HG03139 (cell line): Measurements from ENCODE around the gene MYH7B.

Experiments used
- ATAC-seq: cut with Tn5 transposase; IDR thresholded peaks from one replicate; pipeline ENCODE4 v1.9.1; 2021; ENCODE audit not compliant: unreplicated experiment

Gene MYH7B

DNA sequence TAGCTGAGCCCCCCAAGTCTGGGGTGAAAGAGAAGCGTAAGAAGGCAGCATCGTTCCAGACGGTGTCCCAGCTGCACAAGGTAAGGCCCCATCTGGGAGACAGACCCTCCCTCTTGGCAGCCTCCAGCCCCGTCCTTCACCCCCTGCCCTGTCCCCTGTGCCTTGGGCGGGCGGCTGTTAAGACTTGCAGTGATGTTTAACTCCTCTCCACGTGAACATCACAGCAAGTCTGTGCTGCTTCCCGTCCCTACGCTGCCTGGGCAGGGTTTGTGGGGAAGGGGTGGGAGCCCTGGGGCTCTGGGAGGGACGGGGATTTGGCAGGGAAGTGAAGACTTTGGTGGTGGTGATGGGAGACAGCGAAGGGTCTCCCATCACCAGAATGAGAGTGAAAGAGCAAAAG lies 34.6 kb downstream of the MYH7B start:
- no peak for ATAC-seq

DNA sequence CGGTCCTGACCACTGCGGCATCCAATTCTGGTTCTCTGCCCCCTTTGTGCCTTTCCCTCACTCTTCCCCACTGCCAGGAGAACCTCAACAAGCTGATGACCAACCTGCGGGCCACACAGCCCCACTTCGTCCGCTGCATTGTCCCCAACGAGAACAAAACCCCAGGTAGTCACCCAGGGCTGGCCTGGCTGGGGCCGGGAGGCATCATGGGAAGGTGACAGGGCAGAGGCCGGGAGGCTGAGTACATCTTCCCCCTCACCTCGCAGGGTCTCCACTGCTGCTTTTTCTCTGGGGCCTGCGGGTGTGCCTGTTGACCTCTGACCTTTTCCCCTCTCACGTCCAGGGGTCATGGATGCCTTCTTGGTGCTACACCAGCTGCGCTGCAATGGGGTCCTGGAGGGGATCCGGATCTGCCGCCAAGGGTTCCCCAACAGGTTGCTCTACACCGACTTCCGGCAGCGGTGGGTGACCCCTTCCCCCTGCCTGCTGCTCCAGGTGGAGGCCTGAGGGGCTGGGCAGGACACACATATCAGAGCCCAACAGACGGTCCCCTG lies 35.1 kb downstream of the MYH7B start:
- no peak for ATAC-seq

DNA sequence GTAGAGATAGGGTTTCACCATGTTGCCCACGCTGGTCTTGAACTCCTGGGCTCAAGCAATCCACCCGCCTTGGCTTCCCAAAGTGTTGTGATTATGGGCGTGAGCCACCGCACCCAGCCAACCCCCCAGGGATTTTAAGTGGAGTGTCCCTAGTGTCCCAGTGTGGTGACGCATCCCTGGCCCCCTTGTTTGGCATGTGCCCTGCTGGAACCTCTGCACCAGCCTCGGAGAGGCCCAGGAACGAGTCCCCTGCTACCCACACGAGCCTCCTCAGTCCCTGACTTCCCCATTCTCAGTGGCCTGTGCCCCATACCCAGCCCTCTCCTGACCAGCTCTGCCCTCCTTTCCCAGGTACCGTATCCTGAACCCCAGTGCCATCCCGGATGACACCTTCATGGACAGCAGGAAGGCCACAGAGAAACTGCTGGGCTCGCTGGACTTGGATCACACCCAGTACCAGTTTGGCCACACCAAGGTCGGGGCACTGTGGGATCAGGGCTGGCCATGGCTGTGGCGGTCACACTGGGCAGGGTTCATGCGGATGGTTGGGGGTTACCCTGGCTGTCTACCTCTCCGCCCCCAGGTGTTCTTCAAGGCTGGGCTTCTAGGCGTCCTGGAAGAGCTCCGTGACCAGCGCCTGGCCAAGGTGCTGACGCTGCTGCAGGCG lies 37.2 kb downstream of the MYH7B start:
- ATAC-seq = no peak

DNA sequence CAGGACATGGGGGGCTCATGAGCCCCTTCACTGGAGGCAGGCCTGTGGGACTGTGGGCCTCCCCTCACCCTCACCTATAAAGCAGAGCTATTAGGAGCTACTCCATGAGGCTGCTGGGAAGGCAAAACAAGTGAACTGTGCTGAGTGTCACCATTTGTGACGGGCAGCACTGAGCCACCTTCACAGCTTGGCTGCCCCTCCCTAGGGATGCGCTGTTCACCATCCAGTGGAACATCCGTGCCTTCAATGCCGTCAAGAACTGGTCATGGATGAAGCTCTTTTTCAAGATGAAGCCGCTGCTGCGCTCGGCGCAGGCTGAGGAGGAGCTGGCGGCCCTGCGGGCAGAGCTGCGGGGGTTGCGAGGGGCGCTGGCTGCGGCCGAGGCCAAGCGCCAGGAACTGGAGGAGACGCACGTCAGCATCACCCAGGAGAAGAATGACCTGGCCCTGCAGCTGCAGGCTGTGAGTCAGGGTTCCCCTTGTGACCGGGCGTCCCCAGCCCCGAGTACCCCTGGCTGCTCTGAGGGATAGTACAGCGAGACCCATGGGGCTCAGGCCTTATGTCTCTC lies 38.4 kb downstream of the MYH7B start:
- ATAC-seq = no peak

DNA sequence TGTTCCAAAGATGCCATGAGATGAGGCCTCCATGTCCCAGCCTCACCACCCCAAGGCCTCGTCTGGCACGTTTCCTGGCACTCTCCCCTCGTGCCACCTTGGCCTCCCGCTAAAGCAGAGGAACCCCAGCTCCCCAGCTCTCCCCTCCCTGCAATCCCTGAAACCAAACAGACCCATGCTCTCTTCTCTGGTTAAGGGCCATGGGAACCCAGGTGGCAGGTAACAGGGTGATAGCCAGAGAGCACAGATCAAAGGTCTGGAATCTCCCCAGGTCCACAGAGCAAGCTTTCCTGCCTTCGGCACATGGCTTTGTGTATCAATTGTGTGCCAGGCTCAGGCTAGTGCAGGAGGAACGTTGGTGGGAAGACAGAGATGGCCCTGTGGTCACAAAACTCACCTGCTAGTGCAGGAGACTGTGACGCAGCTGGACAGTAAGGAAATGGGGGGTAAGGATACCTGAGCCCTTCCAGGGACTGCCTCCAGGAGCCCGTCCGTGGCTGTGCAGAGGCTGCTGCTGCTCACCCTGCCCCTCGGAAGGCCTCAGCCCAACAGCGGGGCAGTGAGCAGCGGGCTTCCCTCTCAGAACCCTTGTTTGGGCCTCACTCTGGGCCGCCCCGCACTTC lies 39.0 kb downstream of the MYH7B start:
- ATAC-seq = no peak

DNA sequence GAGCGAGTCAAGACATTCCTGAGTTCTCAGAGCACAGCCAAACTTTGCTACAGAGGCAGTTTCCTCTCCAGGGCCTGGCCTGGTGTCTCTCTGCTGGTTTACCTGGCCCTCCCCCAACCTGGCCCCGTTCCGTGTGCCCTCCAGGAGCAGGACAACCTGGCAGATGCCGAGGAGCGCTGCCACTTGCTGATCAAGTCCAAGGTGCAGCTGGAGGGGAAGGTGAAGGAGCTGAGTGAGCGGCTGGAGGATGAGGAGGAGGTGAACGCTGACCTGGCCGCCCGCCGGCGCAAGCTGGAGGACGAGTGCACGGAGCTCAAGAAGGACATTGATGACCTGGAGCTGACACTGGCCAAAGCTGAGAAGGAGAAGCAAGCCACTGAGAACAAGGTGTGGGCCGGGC lies 39.5 kb downstream of the MYH7B start:
- no peak for ATAC-seq

DNA sequence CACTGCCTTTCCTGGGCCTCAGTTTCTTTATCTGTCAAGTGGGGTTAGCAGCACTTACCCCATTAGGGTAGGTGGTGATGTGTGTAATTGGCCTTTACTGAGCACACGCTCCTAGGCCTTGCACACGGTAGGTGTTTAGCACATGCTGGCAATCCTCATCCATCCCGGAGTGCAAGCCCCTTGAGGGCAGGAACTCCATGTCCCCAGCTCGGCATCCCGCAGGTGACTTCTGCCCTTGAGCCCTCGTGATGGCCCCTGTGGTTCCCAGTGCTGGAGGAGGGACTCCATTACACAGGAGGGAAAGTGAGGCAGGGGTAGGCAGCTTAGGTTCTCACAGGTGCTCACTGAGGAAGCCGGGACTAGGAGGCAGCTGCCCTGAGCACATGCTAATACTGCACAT lies 40.0 kb downstream of the MYH7B start:
- ATAC-seq = no peak

DNA sequence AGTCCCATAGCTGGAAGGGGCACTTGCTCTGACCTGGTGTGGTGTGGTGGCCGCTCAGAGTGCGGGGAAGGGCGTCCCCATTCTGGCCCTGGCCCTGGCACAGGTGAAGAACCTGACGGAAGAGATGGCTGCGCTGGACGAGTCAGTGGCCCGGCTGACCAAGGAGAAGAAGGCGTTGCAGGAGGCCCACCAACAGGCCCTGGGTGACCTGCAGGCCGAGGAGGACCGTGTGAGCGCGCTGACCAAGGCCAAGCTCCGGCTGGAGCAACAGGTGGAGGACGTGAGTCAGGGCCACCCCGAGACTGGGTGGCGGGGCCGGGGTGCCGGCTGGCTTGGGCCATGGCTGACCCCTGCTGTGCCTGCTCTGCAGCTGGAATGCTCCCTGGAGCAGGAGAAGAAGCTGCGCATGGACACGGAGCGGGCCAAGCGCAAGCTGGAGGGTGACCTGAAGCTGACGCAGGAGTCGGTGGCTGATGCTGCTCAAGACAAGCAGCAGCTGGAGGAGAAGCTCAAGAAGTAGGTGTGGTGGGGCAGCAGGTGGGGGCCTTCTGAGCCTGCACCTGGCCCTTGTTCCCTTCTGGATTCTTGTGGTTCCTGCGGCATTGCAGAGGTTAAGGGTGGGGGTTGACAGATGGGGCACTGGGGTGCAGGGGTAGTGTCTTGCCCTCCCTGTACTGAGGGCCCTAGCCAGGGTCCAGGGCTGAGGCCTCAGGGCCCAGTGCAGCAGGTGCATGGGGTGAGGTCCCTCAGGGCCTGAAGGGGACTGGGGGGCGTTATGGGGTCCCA lies 40.8 kb downstream of the MYH7B start:
- ATAC-seq = no peak

DNA sequence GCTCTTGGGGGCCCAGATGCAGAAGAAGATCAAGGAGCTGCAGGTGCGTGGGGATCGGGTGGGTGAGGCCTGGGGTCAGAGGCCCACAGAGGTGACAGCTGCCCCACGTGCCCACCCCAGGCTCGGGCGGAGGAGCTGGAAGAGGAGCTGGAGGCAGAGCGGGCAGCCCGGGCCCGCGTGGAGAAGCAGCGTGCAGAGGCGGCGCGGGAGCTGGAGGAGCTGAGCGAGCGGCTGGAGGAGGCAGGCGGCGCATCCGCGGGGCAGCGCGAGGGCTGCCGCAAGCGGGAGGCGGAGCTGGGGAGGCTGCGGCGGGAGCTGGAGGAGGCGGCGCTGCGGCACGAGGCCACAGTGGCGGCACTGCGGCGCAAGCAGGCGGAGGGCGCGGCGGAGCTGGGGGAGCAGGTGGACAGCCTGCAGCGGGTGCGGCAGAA lies 41.5 kb downstream of the MYH7B start:
- no peak for ATAC-seq

DNA sequence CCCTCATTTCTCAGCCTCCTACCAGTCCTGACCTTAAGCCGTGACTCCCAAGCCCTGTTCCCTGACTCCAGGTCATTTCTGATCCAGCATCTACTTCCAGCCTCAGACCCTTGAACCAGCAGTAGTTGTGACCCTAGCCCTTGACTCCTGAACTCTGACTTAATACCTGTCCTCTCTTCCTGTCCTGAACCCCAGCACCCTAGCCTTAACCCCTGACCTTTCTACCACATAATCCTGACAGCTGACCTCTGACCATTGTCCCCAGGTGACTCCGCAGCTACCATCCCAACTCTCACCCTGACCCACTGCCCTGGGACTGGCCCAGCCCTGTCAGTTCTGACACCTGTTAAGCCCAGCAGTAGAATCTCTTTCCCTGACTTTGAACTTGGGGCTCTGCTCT lies 42.1 kb downstream of the MYH7B start:
- ATAC-seq = no peak

DNA sequence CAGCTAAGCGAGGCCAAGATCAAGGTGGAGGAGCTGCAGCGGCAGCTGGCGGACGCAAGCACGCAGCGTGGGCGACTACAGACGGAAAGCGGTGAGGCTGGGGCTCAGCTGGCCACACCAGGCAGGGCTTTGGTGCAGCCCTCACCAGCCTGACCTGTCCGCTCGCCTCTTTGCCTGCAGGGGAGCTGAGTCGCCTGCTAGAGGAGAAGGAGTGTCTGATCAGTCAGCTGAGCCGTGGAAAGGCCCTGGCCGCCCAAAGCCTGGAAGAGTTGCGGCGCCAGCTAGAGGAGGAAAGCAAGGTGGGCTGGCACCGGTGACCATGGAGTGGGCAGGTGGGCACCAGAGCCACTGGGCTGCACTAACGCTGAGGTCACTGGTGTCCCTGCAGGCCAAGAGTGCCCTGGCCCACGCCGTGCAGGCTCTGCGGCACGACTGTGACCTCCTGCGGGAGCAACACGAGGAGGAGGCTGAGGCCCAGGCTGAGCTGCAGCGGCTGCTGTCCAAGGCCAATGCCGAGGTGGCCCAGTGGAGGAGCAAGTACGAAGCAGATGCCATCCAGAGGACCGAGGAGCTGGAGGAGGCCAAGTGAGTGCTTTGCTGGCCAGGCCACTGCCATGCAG lies 42.8 kb downstream of the MYH7B start:
- ATAC-seq = no peak

DNA sequence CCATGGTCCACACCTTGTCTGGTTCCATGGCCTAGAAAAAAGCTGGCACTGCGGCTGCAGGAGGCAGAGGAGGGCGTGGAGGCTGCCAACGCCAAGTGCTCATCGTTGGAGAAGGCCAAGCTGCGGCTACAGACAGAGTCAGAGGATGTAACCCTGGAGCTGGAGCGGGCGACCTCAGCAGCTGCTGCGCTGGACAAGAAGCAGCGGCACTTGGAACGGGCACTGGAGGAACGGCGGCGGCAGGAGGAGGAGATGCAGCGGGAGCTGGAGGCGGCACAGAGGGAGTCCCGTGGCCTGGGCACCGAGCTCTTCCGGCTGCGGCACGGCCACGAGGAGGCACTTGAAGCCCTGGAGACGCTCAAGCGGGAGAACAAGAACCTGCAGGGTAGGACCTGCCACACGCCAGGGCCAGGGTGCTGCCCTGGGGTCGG lies 43.4 kb downstream of the MYH7B start:
- no peak for ATAC-seq

DNA sequence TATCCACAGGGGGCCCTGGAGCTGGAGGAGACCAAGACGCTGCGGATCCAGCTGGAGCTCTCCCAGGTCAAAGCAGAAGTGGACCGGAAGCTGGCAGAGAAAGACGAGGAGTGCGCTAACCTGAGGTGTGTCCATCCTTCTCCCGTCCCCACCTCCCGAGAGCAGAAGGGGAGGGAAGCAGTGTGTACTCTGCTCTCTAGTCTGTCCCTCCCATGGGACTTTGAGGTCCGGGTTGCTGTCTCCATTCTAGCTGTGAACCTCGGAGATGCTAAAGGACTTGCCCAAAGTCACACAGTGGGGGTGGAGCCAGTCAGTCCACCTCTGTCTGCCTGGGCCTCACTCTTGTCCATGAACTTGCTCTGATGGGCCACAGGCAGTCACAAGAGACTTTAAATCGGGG lies 44.1 kb downstream of the MYH7B start:
- ATAC-seq = no peak

DNA sequence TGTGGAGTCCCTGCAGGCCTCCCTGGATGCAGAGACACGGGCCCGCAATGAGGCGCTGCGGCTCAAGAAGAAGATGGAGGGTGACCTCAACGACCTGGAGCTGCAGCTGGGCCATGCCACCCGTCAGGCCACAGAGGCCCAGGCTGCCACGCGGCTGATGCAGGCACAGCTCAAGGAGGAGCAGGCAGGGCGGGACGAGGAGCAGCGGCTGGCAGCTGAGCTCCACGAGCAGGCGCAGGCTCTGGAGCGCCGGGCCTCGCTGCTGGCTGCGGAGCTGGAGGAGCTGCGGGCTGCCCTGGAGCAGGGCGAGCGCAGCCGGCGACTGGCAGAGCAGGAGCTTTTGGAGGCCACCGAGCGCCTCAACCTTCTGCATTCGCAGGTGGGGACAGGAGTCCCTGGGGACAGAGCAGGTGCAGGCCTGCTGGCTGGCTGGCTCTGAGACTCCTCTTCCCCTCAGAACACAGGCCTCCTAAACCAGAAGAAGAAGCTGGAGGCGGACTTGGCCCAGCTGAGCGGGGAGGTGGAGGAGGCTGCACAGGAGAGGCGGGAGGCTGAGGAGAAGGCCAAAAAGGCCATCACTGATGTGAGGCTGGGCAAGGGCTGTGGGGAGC lies 44.7 kb downstream of the MYH7B start:
- no peak for ATAC-seq

DNA sequence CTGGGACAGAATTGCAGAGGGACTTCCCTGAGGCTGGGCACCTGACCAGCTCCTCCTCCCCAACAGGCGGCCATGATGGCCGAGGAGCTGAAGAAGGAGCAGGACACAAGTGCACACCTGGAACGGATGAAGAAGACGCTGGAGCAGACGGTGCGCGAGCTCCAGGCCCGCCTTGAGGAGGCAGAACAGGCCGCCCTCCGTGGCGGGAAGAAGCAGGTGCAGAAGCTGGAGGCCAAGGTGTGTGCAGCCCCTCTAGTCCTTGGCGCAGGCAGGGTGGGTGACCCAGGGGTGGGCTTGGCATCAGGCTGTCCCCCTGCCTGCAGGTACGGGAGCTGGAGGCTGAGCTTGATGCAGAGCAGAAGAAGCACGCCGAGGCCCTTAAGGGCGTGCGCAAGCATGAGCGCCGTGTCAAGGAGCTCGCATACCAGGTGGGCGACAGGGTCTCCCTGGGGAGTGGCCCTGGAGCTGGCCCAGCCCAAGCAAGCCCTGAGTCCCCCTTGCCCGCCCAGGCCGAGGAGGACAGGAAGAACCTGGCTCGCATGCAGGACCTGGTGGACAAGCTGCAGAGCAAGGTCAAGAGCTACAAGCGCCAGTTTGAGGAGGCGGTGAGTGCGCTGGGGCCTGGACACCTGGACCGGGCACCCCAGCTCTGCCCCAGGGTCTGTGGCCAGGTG lies 45.4 kb downstream of the MYH7B start:
- ATAC-seq = no peak

DNA sequence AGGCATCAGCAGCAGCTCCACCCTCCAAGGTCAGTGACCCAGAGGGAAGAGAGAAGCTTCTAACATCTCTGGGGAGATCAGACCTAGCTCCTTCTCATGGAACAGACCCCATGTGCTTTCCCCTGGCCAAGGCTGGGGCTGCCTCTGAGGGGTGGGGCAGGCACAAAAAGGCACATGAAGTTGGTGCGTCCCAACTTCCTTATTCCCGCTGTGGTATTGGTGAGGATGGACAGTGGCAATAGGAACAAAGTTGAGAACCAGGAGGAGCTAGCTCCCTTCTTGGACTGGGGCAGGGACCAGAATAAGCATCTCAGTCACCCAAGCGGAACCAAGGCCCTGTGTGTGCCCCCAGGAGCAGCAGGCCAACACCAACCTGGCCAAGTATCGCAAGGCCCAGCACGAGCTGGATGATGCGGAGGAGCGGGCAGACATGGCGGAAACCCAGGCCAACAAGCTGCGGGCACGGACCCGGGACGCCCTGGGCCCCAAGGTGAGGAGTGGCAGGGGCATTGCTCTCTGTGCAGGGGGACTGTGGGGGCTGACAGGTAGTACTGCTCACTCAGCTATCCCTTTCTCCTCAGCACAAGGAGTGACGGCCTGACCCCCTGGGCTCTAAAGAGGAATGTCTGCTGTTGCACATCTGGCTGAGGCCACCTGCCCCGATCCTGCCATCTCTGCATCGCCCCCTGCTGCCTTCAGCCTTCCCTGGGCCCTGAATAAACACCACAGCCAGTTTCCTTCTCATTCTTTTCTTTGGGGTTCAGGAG lies 46.1 kb downstream of the MYH7B start:
- ATAC-seq = no peak

DNA sequence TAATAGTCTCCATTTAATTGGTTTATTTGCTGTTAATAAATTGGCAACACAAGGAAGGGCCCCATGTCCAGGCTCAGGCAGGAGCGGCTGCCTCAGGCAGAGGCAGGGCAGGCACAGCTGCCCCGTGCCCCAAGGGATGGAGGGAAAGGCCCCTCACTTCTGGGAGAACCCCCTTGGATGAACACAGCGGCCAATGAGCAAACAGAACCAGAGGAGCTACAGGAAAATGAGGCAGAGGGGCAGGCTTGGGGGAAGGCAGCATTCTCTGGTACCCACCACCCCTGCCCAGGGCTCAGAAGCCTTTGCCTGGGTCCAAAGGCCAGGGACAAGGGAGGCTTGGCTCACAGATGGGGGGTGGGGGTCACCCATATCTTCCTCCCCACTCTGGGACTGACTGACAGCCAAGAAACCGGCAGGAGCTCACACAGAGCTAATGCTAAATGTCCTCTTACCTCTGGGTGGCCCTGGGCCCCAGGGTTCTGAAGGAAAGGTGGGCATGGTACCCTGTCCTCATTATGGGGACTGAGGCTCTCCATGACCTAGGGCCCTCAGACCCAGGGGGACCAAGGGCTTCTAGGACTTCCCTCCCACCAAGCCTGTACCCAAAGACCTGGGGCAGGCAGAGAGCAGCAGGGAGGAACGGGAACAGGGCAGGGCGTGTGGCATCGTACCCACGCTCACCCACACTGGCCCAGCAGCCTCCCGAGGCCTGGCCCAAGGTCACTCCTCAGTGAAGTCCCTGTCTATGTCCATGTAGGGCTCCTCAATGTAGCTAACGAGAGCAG lies 47.0 kb downstream of the MYH7B start:
- no peak for ATAC-seq

DNA sequence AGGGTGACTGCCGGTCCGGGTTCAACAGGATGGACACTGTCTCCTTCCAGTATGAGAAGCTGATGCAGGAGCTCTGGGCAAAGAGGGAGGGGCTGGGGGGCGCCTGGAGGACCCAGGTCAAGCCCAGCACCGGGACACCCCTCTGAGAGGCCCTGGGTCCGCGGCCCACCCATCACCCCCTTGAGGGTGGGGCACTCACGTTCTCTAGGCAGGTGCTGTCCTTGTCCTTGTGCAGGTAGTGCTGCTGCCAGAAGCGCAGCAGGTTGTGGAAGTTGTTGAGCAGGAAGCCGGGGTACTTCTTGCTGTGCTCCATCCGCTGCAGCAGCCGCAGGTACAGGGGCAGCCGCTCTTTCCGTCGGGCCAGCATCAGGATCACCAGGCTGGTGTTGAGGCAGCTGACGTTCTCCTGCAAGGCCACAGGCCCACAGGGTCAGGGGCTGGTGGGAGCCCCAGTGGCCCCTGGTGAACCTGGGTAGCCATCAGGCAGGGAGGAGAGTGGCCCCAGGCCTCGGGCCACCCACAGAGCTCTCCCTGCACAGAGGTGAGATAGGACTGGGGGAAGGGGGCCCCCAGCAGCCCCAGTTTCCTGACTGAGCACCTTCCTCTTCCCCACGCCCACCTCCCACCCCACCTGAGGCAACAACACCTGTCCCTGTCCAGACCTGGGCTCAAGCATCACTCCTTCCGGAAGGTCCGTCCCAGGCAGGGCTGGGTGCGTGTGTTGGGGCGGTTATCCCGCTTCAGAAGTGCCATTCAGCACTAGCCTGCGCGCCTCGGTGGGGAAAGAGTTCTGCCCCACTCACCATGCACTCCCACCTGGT lies 47.8 kb downstream of the MYH7B start:
- no peak for ATAC-seq
